ENCODE results near the gene DGKE. TPM values are rescaled to one million over a fixed set of nuclear protein-coding genes. Genes with fewer than 3 reads are reported as not detected.
A peak's percentile ranks its signal among the peaks of the same experiment; 100 is the strongest.

The DGKE gene
- 8.3 TPM for polyA plus RNA-seq (ENCODE audit: insufficient read length)
- long read RNA-seq, donor 1, result 0 reads
- long read RNA-seq, donor 2, result 0 reads
- long read RNA-seq, donor 3, result 0 reads
- long read RNA-seq, donor 4, result 0 reads
- long read RNA-seq, donor 5, partial matches to known transcripts, result 0 of 1 reads
- long read RNA-seq, donor 5, other reads (novel, unspliced or antisense), result 0 of 1 reads
- long read RNA-seq, donor 6, result 0 reads
- long read RNA-seq, donor 7, result 0 reads
- long read RNA-seq, donor 8, partial matches to known transcripts, result 0 of 1 reads
- long read RNA-seq, donor 8, other reads (novel, unspliced or antisense), result 0 of 1 reads

GRCh38 chr17:56833809-56834379 lies at the start of gene DGKE, which contains the start of gene C17orf67:
TSS of gene DGKE (plus strand) at chr17:56834151. CDS start at chr17:56834796, 645 bp downstream.
TSS of gene C17orf67 (minus strand) at chr17:56833920. CDS start at chr17:56815810, 18,110 bp downstream.
- DNase-seq, result peak; percentile 95

- no peak for DNase-seq
Observed at GRCh38 chr17:56785405-56785804, 48.5 kb upstream of the DGKE start.

GRCh38 chr17:56785997-56786680 lies 47.8 kb upstream of the DGKE start:
- DNase-seq, result no peak

- no peak for DNase-seq
Observed at GRCh38 chr17:56786989-56787482, 46.9 kb upstream of the DGKE start.

- no peak for DNase-seq
Observed at GRCh38 chr17:56792267-56792666, 41.7 kb upstream of the DGKE start.

- DNase-seq, result no peak
Observed at GRCh38 chr17:56793531-56793930, 40.4 kb upstream of the DGKE start.

GRCh38 chr17:56793957-56794356 lies 40.0 kb upstream of the DGKE start:
- DNase-seq, result no peak

- DNase-seq, result no peak
Observed at GRCh38 chr17:56795221-56795865, 38.6 kb upstream of the DGKE start.

GRCh38 chr17:56796536-56796935 lies 37.4 kb upstream of the DGKE start:
- no peak for DNase-seq

GRCh38 chr17:56798916-56799315 lies 35.0 kb upstream of the DGKE start:
- peak; percentile 44 for DNase-seq

- no peak for DNase-seq
Observed at GRCh38 chr17:56801459-56802178, 32.3 kb upstream of the DGKE start.

GRCh38 chr17:56803071-56803470 lies 30.9 kb upstream of the DGKE start:
- DNase-seq, result no peak

GRCh38 chr17:56804454-56804853 lies 29.5 kb upstream of the DGKE start:
- DNase-seq, result no peak

GRCh38 chr17:56806949-56807348 lies 27.0 kb upstream of the DGKE start:
- DNase-seq, result no peak

GRCh38 chr17:56807723-56808122 lies 26.2 kb upstream of the DGKE start:
- no peak for DNase-seq

- DNase-seq, result no peak
Observed at GRCh38 chr17:56808503-56808902, 25.4 kb upstream of the DGKE start.

- DNase-seq, result no peak
Observed at GRCh38 chr17:56809106-56809819, 24.7 kb upstream of the DGKE start.

- DNase-seq, result no peak
Observed at GRCh38 chr17:56809820-56810179, 24.2 kb upstream of the DGKE start.

- no peak for DNase-seq
Observed at GRCh38 chr17:56810343-56810742, 23.6 kb upstream of the DGKE start.

- DNase-seq, result no peak
Observed at GRCh38 chr17:56810891-56811775, 22.8 kb upstream of the DGKE start.

Measured in left kidney (tissue), 8 donors.